Epithelial cell of proximal tubule (primary cell): Measurements from ENCODE around the gene PLA2G7. TPM values are rescaled to one million over a fixed set of nuclear protein-coding genes. Genes with fewer than 3 reads are reported as not detected.
A peak's percentile ranks its signal among the peaks of the same experiment; 100 is the strongest.
"Not testable (repeated sequence)": the region's sequence is repeated elsewhere in the genome, so short reads cannot be mapped to it uniquely, and the experiment has no call there.

Experiments used
- DNase-seq: peaks from one replicate; pipeline ENCODE4 v3.0.0-alpha.2; 2011; ENCODE audit warnings: low read depth
- H3K4me3 ChIP-seq: 2 replicates; pipeline ENCODE4 v1.5.1; 2011; ENCODE audit warnings: low read depth, mild to moderate bottlenecking, low read length
- total RNA-seq: library from RNA; depleted of rRNA; stranded (reverse); fragments of >200 nt; gene quantifications from 2 replicates; pipeline ENCODE4 v1.2.3, GENCODE V29; 2015
- TF ChIP-seq, protein P1 (sequence below): conservative IDR thresholded peaks from 2 replicates; pipeline ENCODE4 v1.5.1; 2012; ENCODE audit warnings: low read depth, mild to moderate bottlenecking, low read length

The PLA2G7 gene
- total RNA-seq = 0.23 and 0.36 TPM in 2 replicates

DNA sequence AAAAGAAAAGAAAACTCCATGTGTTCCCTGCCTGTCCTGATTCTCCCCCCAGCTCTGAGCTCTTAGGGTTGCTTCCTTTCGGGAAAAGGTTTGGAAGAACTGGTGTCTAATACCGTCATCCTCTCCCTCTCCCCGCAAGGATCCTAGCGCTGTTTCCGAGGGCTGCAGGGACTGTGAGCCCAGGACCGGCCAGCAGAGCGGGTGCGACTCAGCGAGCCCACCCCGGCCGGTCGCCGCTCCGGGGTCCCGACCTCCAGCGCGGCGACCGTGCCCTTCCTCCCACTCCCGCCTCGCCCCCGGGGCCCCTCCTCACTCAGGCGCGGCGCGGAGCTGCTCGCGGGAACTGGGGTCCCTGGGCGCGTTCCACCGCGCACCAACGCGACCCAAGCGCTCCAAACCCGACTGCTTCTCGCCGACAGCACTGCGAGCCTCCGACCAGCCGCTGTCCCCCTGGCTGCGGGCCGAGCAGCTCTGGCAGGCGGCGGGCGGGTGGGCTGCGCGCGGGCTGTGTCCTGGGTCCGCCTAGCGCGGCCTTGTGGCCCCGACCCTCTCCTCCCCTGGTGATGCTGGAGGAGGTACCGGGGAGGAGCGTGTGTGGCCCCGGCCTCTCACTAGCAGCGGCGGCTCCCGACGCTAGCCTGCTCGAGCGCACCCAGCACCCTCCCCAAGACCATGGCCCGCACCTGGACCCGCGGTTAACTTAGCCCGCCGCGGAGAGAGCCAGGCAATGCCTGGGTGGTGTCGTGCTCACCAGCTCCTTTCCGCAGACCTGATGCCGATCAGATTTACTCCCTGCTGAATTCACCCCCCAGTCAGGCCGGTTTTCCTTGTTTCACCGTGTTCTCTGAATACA, at the start of gene PLA2G7:
Gene PLA2G7 (minus strand): TSS at position 509 of the 853 bp plus-strand sequence. CDS start 12,484 bp downstream, outside the sequence.
- TF ChIP-seq, protein P1, sequence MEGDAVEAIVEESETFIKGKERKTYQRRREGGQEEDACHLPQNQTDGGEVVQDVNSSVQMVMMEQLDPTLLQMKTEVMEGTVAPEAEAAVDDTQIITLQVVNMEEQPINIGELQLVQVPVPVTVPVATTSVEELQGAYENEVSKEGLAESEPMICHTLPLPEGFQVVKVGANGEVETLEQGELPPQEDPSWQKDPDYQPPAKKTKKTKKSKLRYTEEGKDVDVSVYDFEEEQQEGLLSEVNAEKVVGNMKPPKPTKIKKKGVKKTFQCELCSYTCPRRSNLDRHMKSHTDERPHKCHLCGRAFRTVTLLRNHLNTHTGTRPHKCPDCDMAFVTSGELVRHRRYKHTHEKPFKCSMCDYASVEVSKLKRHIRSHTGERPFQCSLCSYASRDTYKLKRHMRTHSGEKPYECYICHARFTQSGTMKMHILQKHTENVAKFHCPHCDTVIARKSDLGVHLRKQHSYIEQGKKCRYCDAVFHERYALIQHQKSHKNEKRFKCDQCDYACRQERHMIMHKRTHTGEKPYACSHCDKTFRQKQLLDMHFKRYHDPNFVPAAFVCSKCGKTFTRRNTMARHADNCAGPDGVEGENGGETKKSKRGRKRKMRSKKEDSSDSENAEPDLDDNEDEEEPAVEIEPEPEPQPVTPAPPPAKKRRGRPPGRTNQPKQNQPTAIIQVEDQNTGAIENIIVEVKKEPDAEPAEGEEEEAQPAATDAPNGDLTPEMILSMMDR = no peak
- H3K4me3 ChIP-seq = peak within 1 kb of the TSS; percentile 56
- DNase-seq = no peak

DNA sequence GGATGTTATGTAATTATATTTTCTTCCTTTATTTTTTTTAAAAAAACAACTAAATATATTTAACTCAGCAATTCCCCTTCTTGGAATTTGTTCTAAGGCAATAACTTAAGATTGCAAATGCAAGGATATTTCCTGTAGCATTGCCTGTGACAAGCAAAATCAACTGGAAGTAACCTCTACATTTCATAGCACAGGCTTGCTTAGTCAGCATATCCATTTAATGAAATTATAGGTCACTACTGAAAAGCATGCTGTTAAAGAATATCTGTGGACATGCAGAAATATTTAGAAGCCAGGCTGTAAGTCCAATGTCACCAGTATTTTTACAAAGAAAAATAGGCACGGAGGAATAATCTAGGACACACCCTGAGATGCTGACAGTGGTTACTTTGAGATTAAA, 49.4 kb upstream of the PLA2G7 start:
- DNase-seq = no peak
- no peak overlapping the region for H3K4me3 ChIP-seq
- TF ChIP-seq, protein P1 = no peak

DNA sequence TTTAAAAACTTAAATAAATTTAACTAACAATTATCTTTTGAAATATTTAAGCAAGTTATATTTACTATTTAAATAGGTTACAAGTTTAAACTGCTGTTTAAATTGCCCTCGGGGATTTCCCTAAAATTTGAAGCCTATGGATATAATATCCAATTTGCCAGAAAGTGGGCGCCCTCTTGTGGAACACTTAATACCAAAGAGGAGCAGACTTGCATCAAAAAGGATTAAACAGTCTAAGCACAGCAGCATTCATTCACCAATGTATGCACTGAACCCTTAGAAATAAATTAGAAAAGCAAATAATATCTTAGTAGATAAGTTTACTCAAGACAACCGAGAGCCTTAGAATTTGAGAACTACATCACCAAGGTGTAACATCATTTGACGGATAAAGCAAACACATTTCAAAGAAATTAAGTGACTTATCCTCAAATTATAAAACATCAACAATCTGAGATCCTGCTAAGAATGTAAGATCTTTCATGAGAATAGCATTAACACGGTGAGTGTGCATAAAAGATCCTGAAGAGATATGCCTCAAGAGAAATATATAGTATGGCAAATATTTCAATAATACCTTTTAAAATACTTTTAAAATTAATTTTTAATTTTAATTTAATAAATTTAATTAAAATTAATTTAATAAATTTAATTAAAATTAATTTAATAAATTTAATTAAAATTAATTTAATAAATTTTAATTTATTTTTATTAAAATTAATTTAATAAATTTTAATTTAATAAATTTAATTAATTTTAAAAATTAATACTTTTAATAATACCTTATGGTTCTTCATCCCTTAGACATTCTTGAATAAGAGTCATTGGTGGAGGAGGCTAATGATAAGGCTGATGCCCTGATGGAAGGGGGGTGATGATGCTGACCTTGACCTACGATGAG, 46.6 kb upstream of the PLA2G7 start:
- TF ChIP-seq, protein P1 = peak; percentile 80
- no peak overlapping the region for H3K4me3 ChIP-seq
- DNase-seq = no peak

DNA sequence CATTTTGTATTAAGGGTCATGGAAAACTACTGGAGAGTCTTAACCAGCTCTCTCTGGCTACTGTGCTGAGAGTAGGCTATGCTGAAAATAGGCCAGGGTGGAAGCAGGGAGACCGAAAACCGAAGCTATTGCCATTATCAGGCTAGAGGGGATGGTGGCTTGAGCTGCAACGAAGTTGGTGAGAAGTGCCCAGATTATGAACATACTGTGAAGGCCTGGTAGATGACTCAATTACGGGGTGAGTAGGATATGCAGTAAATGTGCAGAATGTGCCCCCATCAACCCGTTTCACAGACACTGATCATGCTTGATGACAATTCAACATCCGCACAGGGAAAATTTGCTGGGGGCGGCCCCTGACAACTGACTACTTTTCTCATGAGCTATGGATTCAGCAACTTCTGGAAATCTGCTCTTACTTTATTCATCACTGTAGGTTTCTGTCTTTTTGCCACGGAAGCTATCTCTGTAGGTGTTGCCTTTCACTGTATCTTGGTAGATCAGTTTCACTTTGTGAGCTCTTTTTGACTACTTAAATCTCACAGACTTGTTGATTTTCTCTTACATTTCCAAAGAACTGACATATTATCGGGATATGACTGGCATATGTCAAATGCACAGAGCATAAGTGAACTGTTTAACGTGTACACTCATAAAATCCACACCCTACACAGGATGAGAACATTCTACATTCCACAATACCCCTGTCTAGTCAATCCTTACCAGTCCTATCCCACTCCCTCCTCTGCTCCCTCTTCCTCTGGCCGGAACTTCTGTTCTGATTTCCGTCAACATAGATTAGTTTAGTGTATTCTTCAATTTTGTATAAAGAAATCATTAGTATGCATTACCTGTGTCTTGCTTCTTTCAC, 42.5 kb upstream of the PLA2G7 start:
- TF ChIP-seq, protein P1 = no peak
- DNase-seq = no peak
- no peak overlapping the region for H3K4me3 ChIP-seq

DNA sequence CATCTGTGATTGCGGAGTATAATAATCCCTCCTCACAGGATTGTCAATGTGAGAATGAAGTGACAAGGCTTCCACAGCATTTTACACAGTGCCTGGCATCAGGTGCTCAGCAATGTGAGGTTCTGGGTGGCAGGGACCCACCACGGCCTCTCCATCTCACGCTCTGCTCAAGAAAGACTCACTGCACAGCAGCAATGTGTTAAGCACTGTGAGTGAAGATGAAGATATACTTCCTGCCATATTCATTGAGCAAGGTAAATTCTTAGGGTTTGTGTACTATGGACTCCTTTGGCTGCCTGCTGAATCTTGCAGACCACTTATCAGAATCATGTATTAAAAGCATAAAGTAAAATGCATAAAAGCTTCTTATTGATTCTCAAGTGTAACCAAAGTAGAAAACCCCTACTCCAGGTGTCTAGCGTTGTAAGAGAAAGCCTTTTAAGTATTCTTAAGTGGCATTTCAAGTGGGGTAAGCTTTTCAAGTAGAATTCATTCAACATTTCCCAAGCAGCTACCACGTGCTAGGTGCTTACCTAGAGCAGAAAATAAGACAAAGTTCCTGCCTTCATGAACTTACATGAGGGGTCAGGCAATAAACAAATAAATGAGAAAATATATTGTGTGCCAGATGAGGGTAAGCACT, 41.0 kb upstream of the PLA2G7 start:
- no peak overlapping the region for H3K4me3 ChIP-seq
- TF ChIP-seq, protein P1 = no peak
- DNase-seq = no peak

DNA sequence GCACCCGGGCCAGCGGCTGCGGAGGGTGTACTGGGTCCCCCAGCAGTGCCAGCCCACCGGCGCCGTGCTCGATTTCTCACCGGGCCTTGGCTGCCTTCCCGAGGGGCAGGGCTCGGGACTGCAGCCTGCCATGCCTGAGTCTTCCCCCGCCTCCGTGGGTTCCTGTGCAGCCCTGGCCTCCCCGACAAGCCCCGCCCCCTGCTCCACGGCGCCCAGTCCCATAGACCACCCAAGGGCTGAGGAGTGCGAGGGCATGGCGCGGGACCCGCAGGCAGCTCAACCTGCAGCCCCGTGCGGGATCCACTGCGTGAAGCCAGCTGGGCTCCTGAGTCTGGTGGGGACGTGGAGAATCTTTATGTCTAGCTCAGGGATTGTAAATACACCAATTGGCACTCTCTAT, 39.6 kb upstream of the PLA2G7 start:
- H3K4me3 ChIP-seq, DNase-seq: not testable (repeated sequence)
